GM12892 (cell line): ENCODE data around the gene RUBCN.
A peak's percentile ranks its signal among the peaks of the same experiment; 100 is the strongest.
"Not testable (repeated sequence)": the region's sequence is repeated elsewhere in the genome, so short reads cannot be mapped to it uniquely, and the experiment has no call there.

ENCODE experiments used
- DNase-seq: peaks from one replicate; pipeline ENCODE4 v3.0.0; 2011; ENCODE audit not compliant: insufficient read length
- FAIRE-seq: peaks from 2 replicates; lab custom pipeline; 2011; peaks lifted over from hg19 to GRCh38; lab: Jason Lieb, UNC
- POLR2A ChIP-seq: IDR thresholded peaks from 2 replicates; pipeline ENCODE4 v1.6.1; 2011; ENCODE audit warnings: low read depth, low read length, control low read depth
- POLR2AphosphoS5 ChIP-seq: IDR thresholded peaks from 2 replicates; pipeline ENCODE4 v1.6.1; 2011; ENCODE audit warnings: low read depth, low read length, control low read depth
- TAF1 ChIP-seq: IDR thresholded peaks from 2 replicates; pipeline ENCODE4 v1.6.1; 2011; ENCODE audit warnings: low read depth, mild to moderate bottlenecking, control low read depth, low read length, borderline replicate concordance

The RUBCN gene

DNA sequence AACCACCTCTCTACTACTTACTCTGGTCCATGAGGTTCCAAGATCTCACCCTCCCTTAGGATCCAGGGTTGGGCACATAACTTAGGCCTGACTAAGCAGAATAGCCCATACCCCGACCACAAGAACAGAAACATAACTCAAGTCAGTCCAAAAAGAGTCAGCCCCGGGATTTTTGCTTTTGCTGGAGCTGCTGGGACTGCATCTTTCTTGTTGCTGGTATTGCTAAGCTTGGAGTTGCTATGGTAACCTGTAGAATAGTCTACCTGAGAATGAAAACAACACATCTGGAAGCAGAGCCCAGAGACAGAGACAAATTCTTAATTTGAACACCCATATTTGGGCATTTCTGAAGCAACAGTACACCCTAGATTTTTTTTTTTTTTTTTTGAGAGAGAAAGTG is 6.5 kb downstream of the RUBCN start:
- TF ChIP-seq POLR2AphosphoS5, result no peak
- no peak for TF ChIP-seq POLR2A
- no peak for TF ChIP-seq TAF1

GRCh38 chr3:197728487-197728886 is 8.2 kb downstream of the RUBCN start:
- no peak for TF ChIP-seq TAF1
- no peak for TF ChIP-seq POLR2A
- TF ChIP-seq POLR2AphosphoS5, result no peak
- DNase-seq, result no peak
- no peak for FAIRE-seq

More for the DNA sequence above, 6.5 kb downstream of the RUBCN start:
- FAIRE-seq (no peak), DNase-seq (no peak)

- DNase-seq, result not testable (repeated sequence)
- FAIRE-seq, result peak; percentile 63
These were observed 8.8 kb downstream of the RUBCN start for GRCh38 chr3:197727878-197728277.

DNA sequence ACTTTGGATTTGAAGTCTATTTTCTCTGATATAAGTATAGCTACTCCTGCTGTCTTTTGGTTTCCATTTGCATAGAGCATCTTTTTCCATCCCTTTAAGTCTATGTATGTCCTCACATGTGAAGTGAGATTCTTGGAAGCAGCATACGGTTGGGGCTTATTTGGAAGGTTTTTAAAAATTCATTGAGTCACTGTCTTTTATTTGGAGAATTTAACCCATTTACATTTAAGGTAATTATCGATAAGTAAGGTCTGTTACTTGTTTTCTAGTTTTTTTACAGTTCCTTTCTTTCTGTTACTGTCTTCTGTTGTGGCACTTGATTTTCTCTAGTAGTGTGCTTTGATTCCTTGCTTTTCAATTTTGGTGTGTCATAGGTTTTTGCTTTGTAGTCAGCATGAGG is 14.0 kb downstream of the RUBCN start:
- TF ChIP-seq TAF1 (no peak), POLR2AphosphoS5 (no peak), POLR2A (no peak)
- DNase-seq, result no peak
- no peak for FAIRE-seq

DNA sequence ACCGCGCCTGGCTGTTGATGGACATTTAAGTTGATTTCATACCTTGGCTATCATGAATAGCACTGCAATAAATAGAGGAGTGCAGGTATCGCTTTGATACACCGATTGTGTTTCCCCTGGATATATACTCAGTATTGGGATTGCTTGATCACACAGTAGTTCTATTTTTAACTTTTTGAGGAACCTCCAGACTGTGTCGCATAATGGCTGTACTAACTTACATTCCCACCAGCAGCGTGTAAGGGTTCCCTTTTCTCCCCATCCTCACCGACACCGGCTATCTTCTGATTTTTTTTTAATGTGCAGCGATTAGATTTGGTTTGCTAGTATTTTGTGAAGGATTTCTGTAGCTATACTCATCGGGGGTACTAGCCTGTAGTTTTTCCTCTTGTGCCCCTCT is 16.0 kb downstream of the RUBCN start:
- TF ChIP-seq POLR2AphosphoS5 (no peak), POLR2A (no peak), TAF1 (no peak)
- DNase-seq (no peak), FAIRE-seq (no peak)

DNA sequence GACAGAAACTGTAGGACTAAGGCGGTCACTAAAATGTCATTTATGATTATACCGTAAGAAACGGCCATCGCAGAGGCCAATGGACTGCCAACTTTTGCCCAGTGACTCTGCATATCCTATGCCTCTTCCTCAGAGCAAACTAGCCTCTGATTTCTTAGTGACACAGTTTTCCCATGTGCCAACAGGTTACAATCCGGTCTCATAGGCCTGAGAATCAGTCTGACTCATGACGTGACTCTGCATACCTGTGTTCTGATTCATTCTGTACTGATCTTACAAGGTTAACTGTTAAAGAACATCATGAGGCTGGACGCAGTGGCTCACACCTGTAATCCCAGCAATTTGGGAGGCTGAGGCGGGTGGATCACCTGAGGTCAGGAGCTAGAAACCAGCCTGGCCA is 17.8 kb downstream of the RUBCN start:
- DNase-seq, result no peak
- no peak for TF ChIP-seq POLR2AphosphoS5
- no peak for TF ChIP-seq POLR2A
- TF ChIP-seq TAF1, result no peak
- FAIRE-seq, result no peak

DNA sequence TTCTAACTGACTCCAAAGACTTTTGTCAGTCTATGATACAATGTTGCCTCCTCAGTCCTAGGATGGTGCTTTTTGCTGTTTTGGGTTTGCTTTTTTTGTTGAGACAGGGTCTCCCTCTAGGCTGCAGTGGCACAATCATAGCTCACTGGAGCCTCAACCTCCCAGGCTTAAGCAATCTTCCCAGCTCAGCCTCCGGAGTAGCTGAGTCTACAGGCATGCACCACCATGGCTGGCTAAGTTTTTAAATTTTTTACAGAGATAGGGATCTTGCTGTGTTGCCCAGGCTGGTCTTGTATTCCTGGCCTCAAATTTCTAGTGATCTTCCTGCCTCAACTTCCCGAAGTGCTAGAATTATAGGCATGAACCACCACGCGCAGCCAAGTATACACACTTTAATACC is 22.5 kb downstream of the RUBCN start:
- no peak for DNase-seq
- no peak for TF ChIP-seq POLR2AphosphoS5
- no peak for TF ChIP-seq POLR2A
- TF ChIP-seq TAF1, result no peak
- FAIRE-seq, result no peak

- DNase-seq (no peak), FAIRE-seq (no peak)
- TF ChIP-seq POLR2A (no peak), POLR2AphosphoS5 (no peak), TAF1 (no peak)
These were observed 23.3 kb downstream of the RUBCN start for GRCh38 chr3:197713477-197713822.

DNA sequence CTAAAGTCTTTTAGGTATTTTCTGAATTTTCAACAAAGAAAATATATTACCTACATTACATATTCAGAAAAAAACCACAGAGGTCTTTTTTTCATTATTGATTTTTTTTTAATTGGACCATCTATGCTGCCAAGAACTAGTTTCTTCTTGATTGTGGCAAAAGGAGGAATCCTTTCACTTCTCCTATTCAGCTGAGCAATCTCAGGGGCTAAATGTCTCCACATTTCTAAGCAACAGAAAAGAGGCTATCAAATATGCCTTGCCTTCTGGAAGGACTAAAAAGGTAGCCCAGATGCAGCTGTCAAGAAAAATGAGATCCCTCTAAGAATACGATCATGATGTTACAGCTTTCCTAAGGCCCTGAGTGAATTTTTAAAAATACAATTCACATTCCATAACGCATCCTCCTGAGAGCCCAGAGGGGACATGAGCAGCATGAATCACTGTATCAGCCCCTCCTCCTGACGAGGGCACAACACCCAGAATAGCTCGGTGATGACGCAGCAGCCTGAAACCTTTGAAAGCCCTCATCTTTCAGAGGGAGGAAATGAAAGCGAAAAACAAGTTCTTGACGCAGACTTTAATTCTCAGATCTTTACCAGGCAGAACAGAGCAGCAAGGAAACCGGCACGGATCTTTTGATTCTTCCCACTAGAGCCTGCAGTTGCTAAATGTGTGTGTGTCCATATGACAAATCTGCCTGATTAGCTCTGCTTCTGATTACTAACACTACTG is 24.6 kb downstream of the RUBCN start:
- FAIRE-seq (peak; percentile 95), DNase-seq (no peak)
- TF ChIP-seq POLR2A (peak; percentile 60; the same call in 1 of the 2 replicates), POLR2AphosphoS5 (peak; percentile 63; the same call in 1 of the 2 replicates), TAF1 (no peak; the same call in 1 of the 2 replicates)

- DNase-seq, FAIRE-seq: not testable (repeated sequence)
These were observed 25.7 kb downstream of the RUBCN start for GRCh38 chr3:197710965-197711364.

- DNase-seq (no peak), FAIRE-seq (no peak)
- TF ChIP-seq POLR2A (no peak), TAF1 (no peak), POLR2AphosphoS5 (no peak)
These were observed 27.6 kb downstream of the RUBCN start for GRCh38 chr3:197709135-197709534.

- DNase-seq (no peak), FAIRE-seq (no peak)
- TF ChIP-seq TAF1, result no peak
- no peak for TF ChIP-seq POLR2A
- no peak for TF ChIP-seq POLR2AphosphoS5
These were observed 30.0 kb downstream of the RUBCN start for GRCh38 chr3:197706658-197707057.

DNA sequence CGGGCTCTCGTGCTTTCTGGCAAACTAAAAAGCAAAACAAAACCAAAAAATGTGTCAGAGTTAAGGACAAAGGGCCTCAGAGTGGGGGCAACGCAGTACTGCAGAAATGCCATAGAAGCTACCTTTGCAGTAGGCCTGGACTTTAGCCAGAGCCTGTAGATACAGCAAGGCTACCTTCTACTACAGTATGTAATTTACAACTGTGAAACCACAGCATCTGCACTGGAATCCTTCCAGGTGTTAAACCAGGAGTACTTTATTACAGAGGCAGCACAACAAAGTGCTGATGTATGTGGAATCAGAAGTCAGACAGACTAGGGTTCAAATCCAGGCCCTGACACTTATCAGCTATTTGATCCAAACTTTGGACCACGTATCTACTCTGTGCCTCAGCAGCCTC is 34.9 kb downstream of the RUBCN start:
- TF ChIP-seq TAF1 (no peak), POLR2A (no peak), POLR2AphosphoS5 (no peak)
- FAIRE-seq (peak; percentile 27), DNase-seq (no peak)
